ENCODE measurements around the gene TSPAN4.

The TSPAN4 gene

GRCh38 chr11:883527-883926 lies 40.9 kb downstream of the TSPAN4 start:
- DNase-seq (ENCODE audit: low read depth in 3 of 3, low spot score in 1 of 3): no peak

- DNase-seq (ENCODE audit: low read depth in 3 of 3, low spot score in 1 of 3): no peak
Observed at GRCh38 chr11:884578-885070, 42.0 kb downstream of the TSPAN4 start.

- DNase-seq (ENCODE audit: low read depth in 3 of 3, low spot score in 1 of 3): no peak
Observed at GRCh38 chr11:886568-886967, 43.9 kb downstream of the TSPAN4 start.

GRCh38 chr11:887589-887988 lies 44.9 kb downstream of the TSPAN4 start:
- DNase-seq (ENCODE audit: low read depth in 3 of 3, low spot score in 1 of 3): no peak

- no peak for DNase-seq (ENCODE audit: low read depth in 3 of 3, low spot score in 1 of 3)
Observed at GRCh38 chr11:888310-889212, 45.9 kb downstream of the TSPAN4 start.

GRCh38 chr11:889257-889656 lies 46.6 kb downstream of the TSPAN4 start:
- DNase-seq (ENCODE audit: low read depth in 3 of 3, low spot score in 1 of 3): no peak

- no peak for DNase-seq (ENCODE audit: low read depth in 3 of 3, low spot score in 1 of 3)
Observed at GRCh38 chr11:889687-890475, 47.2 kb downstream of the TSPAN4 start.

GRCh38 chr11:890794-891540 lies 48.3 kb downstream of the TSPAN4 start:
- no peak for DNase-seq (ENCODE audit: low read depth in 3 of 3, low spot score in 1 of 3)

GRCh38 chr11:893008-893654 lies 50.5 kb downstream of the TSPAN4 start:
- DNase-seq (ENCODE audit: low read depth in 3 of 3, low spot score in 1 of 3): no peak

GRCh38 chr11:894575-895201 lies 52.0 kb downstream of the TSPAN4 start:
- DNase-seq (ENCODE audit: low read depth in 3 of 3, low spot score in 1 of 3): no peak

GRCh38 chr11:895331-896110 lies 52.9 kb downstream of the TSPAN4 start:
- no peak for DNase-seq (ENCODE audit: low read depth in 3 of 3, low spot score in 1 of 3)

GRCh38 chr11:897253-898142 lies 54.8 kb downstream of the TSPAN4 start:
- no peak for DNase-seq (ENCODE audit: low read depth in 3 of 3, low spot score in 1 of 3)

GRCh38 chr11:898143-898511 lies 55.5 kb downstream of the TSPAN4 start:
- no peak for DNase-seq (ENCODE audit: low read depth in 3 of 3, low spot score in 1 of 3)

GRCh38 chr11:898540-899190 lies 56.0 kb downstream of the TSPAN4 start:
- no peak for DNase-seq (ENCODE audit: low read depth in 3 of 3, low spot score in 1 of 3)

GRCh38 chr11:899724-900123 lies 57.1 kb downstream of the TSPAN4 start:
- DNase-seq (ENCODE audit: low read depth in 3 of 3, low spot score in 1 of 3): no peak

GRCh38 chr11:900545-900944 lies 57.9 kb downstream of the TSPAN4 start:
- DNase-seq (ENCODE audit: low read depth in 3 of 3, low spot score in 1 of 3): no peak

GRCh38 chr11:901452-902061 lies 58.9 kb downstream of the TSPAN4 start:
- DNase-seq (ENCODE audit: low read depth in 3 of 3, low spot score in 1 of 3): no peak

- DNase-seq (ENCODE audit: low read depth in 3 of 3, low spot score in 1 of 3): no peak
Observed at GRCh38 chr11:904380-904779, 61.7 kb downstream of the TSPAN4 start.
